ENCODE measurements around the gene LRRTM4. TPM values are rescaled to one million over a fixed set of nuclear protein-coding genes. Genes with fewer than 3 reads are reported as not detected.
"Not testable (repeated sequence)": the region's sequence is repeated elsewhere in the genome, so short reads cannot be mapped to it uniquely, and the experiment has no call there.

LRRTM4 gene
- total RNA-seq, 1 experiment from 2014 or later: 0.13 TPM

DNA sequence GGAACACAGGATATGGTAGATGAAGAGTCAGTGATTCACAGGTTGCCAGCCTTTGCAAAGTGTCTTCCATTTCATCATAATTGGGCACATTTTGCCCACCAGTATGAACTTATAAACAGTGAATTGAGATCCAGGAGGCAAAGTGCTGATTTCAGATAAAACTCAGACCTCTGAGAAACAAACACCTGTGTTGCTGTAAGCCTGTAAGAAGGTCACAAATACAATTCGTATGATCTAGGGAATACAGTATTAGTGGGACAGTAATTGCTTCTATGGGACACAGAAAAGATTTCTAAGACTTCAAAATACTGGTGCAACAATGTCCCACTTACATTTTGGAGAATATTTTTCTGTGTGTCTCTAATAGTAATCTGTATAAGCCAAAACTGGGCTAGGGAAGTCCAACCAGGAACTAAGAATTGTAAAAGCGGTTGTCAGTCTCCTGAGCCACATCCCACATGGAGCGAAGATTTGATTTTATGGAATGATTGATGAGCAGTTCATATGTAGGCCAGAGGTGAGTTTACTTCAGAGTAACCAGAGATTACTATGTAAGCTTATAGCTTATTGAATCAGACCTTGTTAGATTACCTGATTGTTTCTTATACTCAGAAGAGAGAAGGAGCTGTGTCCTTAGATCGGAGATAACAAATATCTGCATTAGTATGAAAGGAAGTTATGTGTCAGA, 728.4 kb downstream of the LRRTM4 start:
- ChIA-PET CTCF (no interaction called here), POLR2A (ENCODE audit: low non-redundant PET) (no interaction called here)
- no peak overlapping the region for H3K27ac ChIP-seq (ENCODE audit: low read depth, low read length, poor library complexity, severe bottlenecking)
- BruUV-seq (replicated peaks): no TSS peak
- TF ChIP-seq EZH2 (IDR thresholded peaks at IDR 0.05; ENCODE audit: borderline replicate concordance, low read depth, low read length, poor library complexity, severe bottlenecking): no peak
- TF ChIP-seq, protein P1, sequence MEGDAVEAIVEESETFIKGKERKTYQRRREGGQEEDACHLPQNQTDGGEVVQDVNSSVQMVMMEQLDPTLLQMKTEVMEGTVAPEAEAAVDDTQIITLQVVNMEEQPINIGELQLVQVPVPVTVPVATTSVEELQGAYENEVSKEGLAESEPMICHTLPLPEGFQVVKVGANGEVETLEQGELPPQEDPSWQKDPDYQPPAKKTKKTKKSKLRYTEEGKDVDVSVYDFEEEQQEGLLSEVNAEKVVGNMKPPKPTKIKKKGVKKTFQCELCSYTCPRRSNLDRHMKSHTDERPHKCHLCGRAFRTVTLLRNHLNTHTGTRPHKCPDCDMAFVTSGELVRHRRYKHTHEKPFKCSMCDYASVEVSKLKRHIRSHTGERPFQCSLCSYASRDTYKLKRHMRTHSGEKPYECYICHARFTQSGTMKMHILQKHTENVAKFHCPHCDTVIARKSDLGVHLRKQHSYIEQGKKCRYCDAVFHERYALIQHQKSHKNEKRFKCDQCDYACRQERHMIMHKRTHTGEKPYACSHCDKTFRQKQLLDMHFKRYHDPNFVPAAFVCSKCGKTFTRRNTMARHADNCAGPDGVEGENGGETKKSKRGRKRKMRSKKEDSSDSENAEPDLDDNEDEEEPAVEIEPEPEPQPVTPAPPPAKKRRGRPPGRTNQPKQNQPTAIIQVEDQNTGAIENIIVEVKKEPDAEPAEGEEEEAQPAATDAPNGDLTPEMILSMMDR (conservative IDR thresholded peaks at IDR 0.05; ENCODE audit: low read depth, low read length): no peak
- H3K27me3 ChIP-seq (replicated peaks; ENCODE audit: insufficient read depth, low read depth, low read length, poor library complexity): no peaks in the 10 kb centered on the region
- no peaks in the 10 kb centered on the region for H3K9me3 ChIP-seq (ENCODE audit: low read depth, low read length, poor library complexity, severe bottlenecking)
- no peak for DNase-seq (ENCODE audit: low spot score)
- intact Hi-C loops (cut with micrococcal nuclease; ENCODE audit: unreplicated experiment): no loop called here
- no peak overlapping the region for H3K4me3 ChIP-seq (ENCODE audit: low read depth, low read length, poor library complexity, severe bottlenecking)
- H3K36me3 ChIP-seq (ENCODE audit: insufficient read depth, low read length, poor library complexity, severe bottlenecking): no peaks in the 10 kb centered on the region
- no peaks in the 10 kb centered on the region for H3K4me1 ChIP-seq (ENCODE audit: insufficient read depth, low read length, poor library complexity, severe bottlenecking)

GRCh38 chr2:76781313-76781712, 740.9 kb downstream of the LRRTM4 start:
- DNase-seq (ENCODE audit: low spot score); H3K36me3 ChIP-seq (ENCODE audit: insufficient read depth, low read length, poor library complexity, severe bottlenecking); H3K4me3 ChIP-seq (ENCODE audit: low read depth, low read length, poor library complexity, severe bottlenecking); CTCF ChIA-PET; H3K4me1 ChIP-seq (ENCODE audit: insufficient read depth, low read length, poor library complexity, severe bottlenecking); H3K9me3 ChIP-seq (ENCODE audit: low read depth, low read length, poor library complexity, severe bottlenecking); POLR2A ChIA-PET (ENCODE audit: low non-redundant PET); H3K27me3 ChIP-seq (replicated peaks; ENCODE audit: insufficient read depth, low read depth, low read length, poor library complexity); H3K27ac ChIP-seq (ENCODE audit: low read depth, low read length, poor library complexity, severe bottlenecking); intact Hi-C loops (cut with micrococcal nuclease; ENCODE audit: unreplicated experiment); BruUV-seq (replicated peaks): not testable (repeated sequence)

- intact Hi-C loops (cut with micrococcal nuclease; ENCODE audit: unreplicated experiment): no loop called here
- no peaks in the 10 kb centered on the region for H3K4me1 ChIP-seq (ENCODE audit: insufficient read depth, low read length, poor library complexity, severe bottlenecking)
- ChIA-PET POLR2A (ENCODE audit: low non-redundant PET) (no interaction called here), CTCF (no interaction called here)
- H3K4me3 ChIP-seq (ENCODE audit: low read depth, low read length, poor library complexity, severe bottlenecking): no peak overlapping the region
- H3K9me3 ChIP-seq (ENCODE audit: low read depth, low read length, poor library complexity, severe bottlenecking): no peaks in the 10 kb centered on the region
- no peak for DNase-seq (ENCODE audit: low spot score)
- TF ChIP-seq EZH2 (IDR thresholded peaks at IDR 0.05; ENCODE audit: borderline replicate concordance, low read depth, low read length, poor library complexity, severe bottlenecking): no peak
- TF ChIP-seq, protein P1 (conservative IDR thresholded peaks at IDR 0.05; ENCODE audit: low read depth, low read length): no peak
- H3K27ac ChIP-seq (ENCODE audit: low read depth, low read length, poor library complexity, severe bottlenecking): no peak overlapping the region
- H3K36me3 ChIP-seq (ENCODE audit: insufficient read depth, low read length, poor library complexity, severe bottlenecking): no peaks in the 10 kb centered on the region
- no TSS peak for BruUV-seq (replicated peaks)
- H3K27me3 ChIP-seq (replicated peaks; ENCODE audit: insufficient read depth, low read depth, low read length, poor library complexity): no peaks in the 10 kb centered on the region
Measured at GRCh38 chr2:76763276-76763675, 758.9 kb downstream of the LRRTM4 start.

- DNase-seq (ENCODE audit: low spot score): no peak
- no TSS peak for BruUV-seq (replicated peaks)
- Histone ChIP-seq H3K27me3 (replicated peaks; ENCODE audit: insufficient read depth, low read depth, low read length, poor library complexity) (no peaks in the 10 kb centered on the region), H3K27ac (ENCODE audit: low read depth, low read length, poor library complexity, severe bottlenecking) (no peak overlapping the region), H3K4me3 (ENCODE audit: low read depth, low read length, poor library complexity, severe bottlenecking) (no peak overlapping the region), H3K36me3 (ENCODE audit: insufficient read depth, low read length, poor library complexity, severe bottlenecking) (no peaks in the 10 kb centered on the region), H3K4me1 (ENCODE audit: insufficient read depth, low read length, poor library complexity, severe bottlenecking) (no peaks in the 10 kb centered on the region), H3K9me3 (ENCODE audit: low read depth, low read length, poor library complexity, severe bottlenecking) (no peaks in the 10 kb centered on the region)
- intact Hi-C loops (cut with micrococcal nuclease; ENCODE audit: unreplicated experiment): no loop called here
- ChIA-PET CTCF (no interaction called here), POLR2A (ENCODE audit: low non-redundant PET) (no interaction called here)
- TF ChIP-seq EZH2 (IDR thresholded peaks at IDR 0.05; ENCODE audit: borderline replicate concordance, low read depth, low read length, poor library complexity, severe bottlenecking): no peak
- TF ChIP-seq, protein P1 (conservative IDR thresholded peaks at IDR 0.05; ENCODE audit: low read depth, low read length): no peak
Measured at GRCh38 chr2:76760367-76760704, 761.8 kb downstream of the LRRTM4 start.

All from A673 (cell line).